CD4-positive, alpha-beta T cell treated with Interleukin-10 for 1 hour (primary cell): ENCODE data around the gene PLEKHM1.
"Not testable (repeated sequence)": the region's sequence is repeated elsewhere in the genome, so short reads cannot be mapped to it uniquely, and the experiment has no call there.

ENCODE experiments used
- DNase-seq: peaks from one replicate; pipeline ENCODE4 v3.0.0-alpha.2; 2020

Gene PLEKHM1

GRCh38 chr17:45490615-45491433 is at the start of gene PLEKHM1:
TSS of gene PLEKHM1 (minus strand) at chr17:45490721. CDS start at chr17:45482484, 8,237 bp downstream.
- peak; percentile 83 for DNase-seq

- DNase-seq = not testable (repeated sequence)
These were observed 47.6 kb upstream of the PLEKHM1 start for GRCh38 chr17:45538168-45538567.

- DNase-seq = not testable (repeated sequence)
These were observed 15.6 kb upstream of the PLEKHM1 start for GRCh38 chr17:45506072-45506471.

- DNase-seq = not testable (repeated sequence)
These were observed 14.7 kb upstream of the PLEKHM1 start for GRCh38 chr17:45505183-45505582.

GRCh38 chr17:45501092-45501707 is 10.7 kb upstream of the PLEKHM1 start:
- peak; percentile 8 for DNase-seq

GRCh38 chr17:45500478-45500877 is 10.0 kb upstream of the PLEKHM1 start:
- not testable (repeated sequence) for DNase-seq

- not testable (repeated sequence) for DNase-seq
These were observed 8.7 kb upstream of the PLEKHM1 start for GRCh38 chr17:45499208-45499607.

- not testable (repeated sequence) for DNase-seq
These were observed 7.9 kb upstream of the PLEKHM1 start for GRCh38 chr17:45498377-45498776.

- not testable (repeated sequence) for DNase-seq
These were observed 6.9 kb upstream of the PLEKHM1 start for GRCh38 chr17:45497449-45497848.

- not testable (repeated sequence) for DNase-seq
These were observed 6.0 kb upstream of the PLEKHM1 start for GRCh38 chr17:45496507-45496906.

GRCh38 chr17:45494556-45494955 is 4.0 kb upstream of the PLEKHM1 start:
- DNase-seq = not testable (repeated sequence)

- DNase-seq = not testable (repeated sequence)
These were observed 1.6 kb upstream of the PLEKHM1 start for GRCh38 chr17:45492156-45492555.

- DNase-seq = peak; percentile 21
These were observed 323 bp downstream of the PLEKHM1 start for GRCh38 chr17:45490198-45490597.

GRCh38 chr17:45487704-45488103 is 2.8 kb downstream of the PLEKHM1 start:
- not testable (repeated sequence) for DNase-seq

- DNase-seq = not testable (repeated sequence)
These were observed 6.8 kb downstream of the PLEKHM1 start for GRCh38 chr17:45483591-45484216.

- DNase-seq = not testable (repeated sequence)
These were observed 7.3 kb downstream of the PLEKHM1 start for GRCh38 chr17:45483177-45483576.

- DNase-seq = not testable (repeated sequence)
These were observed 8.2 kb downstream of the PLEKHM1 start for GRCh38 chr17:45482317-45482716.

GRCh38 chr17:45475436-45475835 is 15.1 kb downstream of the PLEKHM1 start:
- not testable (repeated sequence) for DNase-seq

GRCh38 chr17:45472249-45472648 is 18.3 kb downstream of the PLEKHM1 start:
- DNase-seq = not testable (repeated sequence)

- DNase-seq = not testable (repeated sequence)
These were observed 21.3 kb downstream of the PLEKHM1 start for GRCh38 chr17:45469204-45469563.

GRCh38 chr17:45468293-45469203 is 22.0 kb downstream of the PLEKHM1 start:
- not testable (repeated sequence) for DNase-seq
